CD4-positive, alpha-beta T cell (primary cell): Measurements from ENCODE around the gene CYP2J2. TPM values are rescaled to one million over a fixed set of nuclear protein-coding genes. Genes with fewer than 3 reads are reported as not detected.

ENCODE experiments used
- ATAC-seq: fragments of 200-7000 bp; cut with Tn5 transposase; one replicate; pipeline ENCODE4 v1.10.0; 2022; ENCODE audit warnings: mild to moderate bottlenecking; ENCODE audit not compliant: poor library complexity
- CTCF ChIA-PET: fragments of 350-600 bp; sonication (Branson Sonifier 250); formaldehyde crosslinking; loops from one replicate; lab custom pipeline; 2021; ENCODE audit warnings: antibody characterized with exemption, inconsistent platforms; lab: Charles Lee
- POLR2A ChIA-PET: fragments of 350-600 bp; sonication (Branson Sonifier 250); formaldehyde crosslinking; loops from one replicate; lab custom pipeline; 2021; ENCODE audit warnings: antibody characterized with exemption, inconsistent platforms; lab: Charles Lee
- DNase-seq, 14 experiments: peaks; one replicate each; pipeline ENCODE4 v3.0.0-alpha.2; 2013 to 2020; ENCODE audit warnings: mixed read lengths in 2 of 14
- H3K27ac ChIP-seq, 2 donors: one replicate each; pipeline versions ENCODE4 v1.5.1 to v1.7.0; 2013; ENCODE audit warnings: low read length in 2 of 2, low read depth in 1 of 2, mild to moderate bottlenecking in 1 of 2
- H3K27me3 ChIP-seq, 2 experiments: 1 replicate in 1 of 2; 2 replicates in 1 of 2; pipeline versions ENCODE4 v1.6.1 to v1.7.0; 2013; ENCODE audit warnings: low read length in 2 of 2, control low read depth in 1 of 2, mild to moderate bottlenecking in 1 of 2, moderate library complexity in 1 of 2; ENCODE audit not compliant: insufficient read depth in 2 of 2, control insufficient read depth in 1 of 2
- H3K36me3 ChIP-seq: one replicate; pipeline ENCODE4 v1.6.1; 2013; ENCODE audit warnings: low read length, control low read depth; ENCODE audit not compliant: insufficient read depth
- H3K4me1 ChIP-seq: one replicate; pipeline ENCODE4 v1.6.1; 2013; ENCODE audit warnings: low read length, control low read depth; ENCODE audit not compliant: insufficient read depth
- H3K4me3 ChIP-seq: one replicate; pipeline ENCODE4 v1.5.1; 2013; ENCODE audit warnings: mild to moderate bottlenecking, low read length, moderate library complexity
- H3K9me3 ChIP-seq, 2 experiments: 1 replicate in 1 of 2; 2 replicates in 1 of 2; pipeline versions ENCODE4 v1.6.1 to v1.7.0; 2013; ENCODE audit warnings: low read length in 2 of 2, mild to moderate bottlenecking in 2 of 2, control low read depth in 1 of 2, moderate library complexity in 1 of 2; ENCODE audit not compliant: control insufficient read depth in 1 of 2, insufficient read depth in 1 of 2
- H3K27ac Mint-ChIP-seq: one replicate; pipeline ENCODE4 v1.8.0; 2020; ENCODE audit warnings: mixed read lengths
- H3K27me3 Mint-ChIP-seq: one replicate; pipeline ENCODE4 v1.8.0; 2021; ENCODE audit warnings: mixed read lengths
- H3K36me3 Mint-ChIP-seq: one replicate; pipeline ENCODE4 v1.8.0; 2021; ENCODE audit warnings: low read depth, mixed read lengths
- H3K4me1 Mint-ChIP-seq: one replicate; pipeline ENCODE4 v1.8.0; 2021; ENCODE audit warnings: low read depth, mixed read lengths
- H3K4me3 Mint-ChIP-seq: one replicate; pipeline ENCODE4 v1.8.0; 2020; ENCODE audit warnings: mild to moderate bottlenecking, mixed read lengths
- H3K9me3 Mint-ChIP-seq: one replicate; pipeline ENCODE4 v1.8.0; 2020; ENCODE audit warnings: mixed read lengths
- intact Hi-C, 2 experiments: fragments of 100-400 bp; cut with DNase I in 1 of 2; cut with micrococcal nuclease in 1 of 2; formaldehyde crosslinking; loops; one replicate each; pipeline versions ENCODE4 v1.15.1 to v1.9.0; 2023 to 2025; cut with DNase I, micrococcal nuclease
- total RNA-seq, 174 experiments: library from RNA in 2 of 174; stranded (reverse) in 2 of 174; gene quantifications; one replicate each; pipeline ENCODE4 v1.2.3 and lab custom pipeline; 2021 to 2026
- TF ChIP-seq, protein P1 (sequence below): fragments of 200-600 bp; IDR thresholded peaks from one replicate; pipeline ENCODE4 v1.8.0; 2022; ENCODE audit warnings: antibody characterized with exemption, mild to moderate bottlenecking

Gene CYP2J2
- total RNA-seq, 2 experiments from 2014 or later: 0.28 to 0.33 TPM

DNA sequence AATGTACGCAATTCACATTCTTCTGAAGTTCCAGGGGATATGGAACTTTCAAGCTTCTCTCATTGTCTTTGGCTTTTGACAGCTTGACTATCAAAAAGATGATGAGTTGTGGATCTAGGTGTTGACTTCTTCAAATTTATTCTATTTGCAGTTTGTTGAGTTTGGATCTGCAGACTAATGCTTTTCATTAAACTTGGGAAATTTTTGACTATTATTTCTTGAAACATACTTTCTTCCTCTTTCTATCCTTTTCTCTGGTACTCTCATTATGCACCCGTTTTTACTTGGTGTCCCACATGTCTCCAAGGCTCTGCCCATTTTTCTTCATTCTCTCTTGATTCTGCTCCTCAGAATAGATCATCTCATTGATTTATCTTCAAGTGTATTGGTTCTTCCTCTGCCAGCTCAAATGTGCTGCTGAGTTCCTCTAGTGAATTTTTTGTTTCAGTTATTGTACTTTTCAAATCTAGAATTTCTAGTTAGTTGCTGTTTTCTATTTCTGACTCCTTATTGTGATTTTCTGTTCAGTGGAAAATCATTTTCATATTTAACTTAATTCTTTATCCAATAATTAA, 49.4 kb downstream of the CYP2J2 start:
- Histone ChIP-seq H3K4me1 (no peaks in the 10 kb centered on the region), H3K27ac (no peak overlapping the region), H3K27me3 (no peaks in the 10 kb centered on the region), H3K4me3 (no peak overlapping the region), H3K9me3 (peaks cover 5 to 9% of the 10 kb centered on the region in 2 experiments), H3K36me3 (no peaks in the 10 kb centered on the region)
- ATAC-seq (no peak), DNase-seq (no peak)
- Mint-ChIP-seq H3K27me3 (no peaks in the 10 kb centered on the region), H3K4me3 (no peak overlapping the region), H3K27ac (no peak overlapping the region), H3K4me1 (no peaks in the 10 kb centered on the region), H3K36me3 (peaks cover 55% of the 10 kb centered on the region), H3K9me3 (peaks cover 4% of the 10 kb centered on the region)
- ChIA-PET POLR2A (no interaction called here), CTCF (no interaction called here)
- intact Hi-C loops: no loop called here
- TF ChIP-seq, protein P1, sequence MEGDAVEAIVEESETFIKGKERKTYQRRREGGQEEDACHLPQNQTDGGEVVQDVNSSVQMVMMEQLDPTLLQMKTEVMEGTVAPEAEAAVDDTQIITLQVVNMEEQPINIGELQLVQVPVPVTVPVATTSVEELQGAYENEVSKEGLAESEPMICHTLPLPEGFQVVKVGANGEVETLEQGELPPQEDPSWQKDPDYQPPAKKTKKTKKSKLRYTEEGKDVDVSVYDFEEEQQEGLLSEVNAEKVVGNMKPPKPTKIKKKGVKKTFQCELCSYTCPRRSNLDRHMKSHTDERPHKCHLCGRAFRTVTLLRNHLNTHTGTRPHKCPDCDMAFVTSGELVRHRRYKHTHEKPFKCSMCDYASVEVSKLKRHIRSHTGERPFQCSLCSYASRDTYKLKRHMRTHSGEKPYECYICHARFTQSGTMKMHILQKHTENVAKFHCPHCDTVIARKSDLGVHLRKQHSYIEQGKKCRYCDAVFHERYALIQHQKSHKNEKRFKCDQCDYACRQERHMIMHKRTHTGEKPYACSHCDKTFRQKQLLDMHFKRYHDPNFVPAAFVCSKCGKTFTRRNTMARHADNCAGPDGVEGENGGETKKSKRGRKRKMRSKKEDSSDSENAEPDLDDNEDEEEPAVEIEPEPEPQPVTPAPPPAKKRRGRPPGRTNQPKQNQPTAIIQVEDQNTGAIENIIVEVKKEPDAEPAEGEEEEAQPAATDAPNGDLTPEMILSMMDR: no peak

DNA sequence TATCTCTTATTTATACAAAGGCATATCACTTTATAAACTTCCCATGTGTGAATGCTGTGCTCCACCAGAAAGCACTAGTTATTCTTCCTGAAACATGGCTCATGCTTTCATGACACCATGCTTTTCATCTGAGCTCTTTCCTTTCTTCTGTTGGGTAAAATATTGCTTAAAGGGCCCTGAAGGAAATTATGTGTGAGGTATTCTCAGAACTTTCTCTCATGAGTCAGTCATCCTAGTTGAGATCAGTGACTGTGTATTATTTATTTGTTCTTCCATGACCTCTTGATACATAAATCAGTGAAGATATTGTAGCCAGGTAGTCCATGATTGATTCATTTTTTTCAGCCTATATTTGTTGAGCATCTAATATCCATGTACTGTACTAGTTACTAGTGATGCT, 54.8 kb downstream of the CYP2J2 start:
- H3K36me3 ChIP-seq: peaks cover 8% of the 10 kb centered on the region
- POLR2A ChIA-PET: no interaction called here
- no peak overlapping the region for H3K27ac ChIP-seq
- H3K4me3 Mint-ChIP-seq: no peak overlapping the region
- H3K27me3 Mint-ChIP-seq: no peaks in the 10 kb centered on the region
- CTCF ChIA-PET: no interaction called here
- H3K4me3 ChIP-seq: no peak overlapping the region
- TF ChIP-seq, protein P1: no peak
- intact Hi-C loops: no loop called here
- no peaks in the 10 kb centered on the region for H3K4me1 Mint-ChIP-seq
- H3K9me3 Mint-ChIP-seq: no peaks in the 10 kb centered on the region
- no peak overlapping the region for H3K27ac Mint-ChIP-seq
- ATAC-seq (no peak), DNase-seq (no peak)
- H3K4me1 ChIP-seq: no peaks in the 10 kb centered on the region
- no peaks in the 10 kb centered on the region for H3K27me3 ChIP-seq
- H3K9me3 ChIP-seq: peaks cover under 1 to 5% of the 10 kb centered on the region in 2 experiments
- H3K36me3 Mint-ChIP-seq: peaks cover 94% of the 10 kb centered on the region

DNA sequence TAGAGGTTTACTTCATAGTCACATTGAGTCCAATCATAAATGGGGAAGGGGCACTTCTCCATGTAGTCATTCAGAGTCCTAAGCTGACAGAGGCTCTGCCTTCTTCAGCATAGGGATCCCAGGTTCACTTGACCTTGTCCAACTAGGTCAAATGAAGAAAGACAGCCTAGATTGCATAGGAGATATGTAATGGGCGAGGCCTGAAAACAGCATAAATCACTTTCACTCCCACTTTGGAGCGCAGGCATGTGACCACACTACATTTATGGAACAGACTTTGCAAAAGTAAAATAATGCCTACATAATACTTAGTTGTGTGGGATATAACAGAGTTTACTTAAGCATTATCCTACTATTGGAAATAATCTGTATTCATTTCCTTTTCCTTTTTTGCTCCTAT, 60.1 kb downstream of the CYP2J2 start:
- H3K4me1 ChIP-seq: no peaks in the 10 kb centered on the region
- Mint-ChIP-seq H3K27me3 (no peaks in the 10 kb centered on the region), H3K9me3 (no peaks in the 10 kb centered on the region), H3K36me3 (peaks cover 81% of the 10 kb centered on the region), H3K27ac (no peak overlapping the region), H3K4me1 (no peaks in the 10 kb centered on the region), H3K4me3 (no peak overlapping the region)
- intact Hi-C loops: no loop called here
- no peak overlapping the region for H3K27ac ChIP-seq
- no peaks in the 10 kb centered on the region for H3K9me3 ChIP-seq
- DNase-seq (no peak), ATAC-seq (no peak)
- peaks cover 15% of the 10 kb centered on the region for H3K36me3 ChIP-seq
- CTCF ChIA-PET: no interaction called here
- no peak overlapping the region for H3K4me3 ChIP-seq
- TF ChIP-seq, protein P1: no peak
- no peaks in the 10 kb centered on the region for H3K27me3 ChIP-seq
- POLR2A ChIA-PET: no interaction called here
